Neuron (in vitro differentiated cells): ENCODE measurements around the gene PDE4D.

Experiments used
- H2AFZ ChIP-seq: one replicate; pipeline ENCODE4 v1.6.1; 2013; ENCODE audit warnings: low read depth, mild to moderate bottlenecking, inconsistent platforms, low read length, moderate library complexity
- H3K27me3 ChIP-seq: one replicate; pipeline ENCODE4 v1.6.1; 2013; ENCODE audit warnings: low read length; ENCODE audit not compliant: insufficient read depth
- H3K36me3 ChIP-seq: one replicate; pipeline ENCODE4 v1.6.1; 2013; ENCODE audit warnings: low read length; ENCODE audit not compliant: insufficient read depth
- H3K4me1 ChIP-seq: one replicate; pipeline ENCODE4 v1.6.1; 2013; ENCODE audit warnings: low read length; ENCODE audit not compliant: insufficient read depth
- H3K4me3 ChIP-seq: 2 replicates; pipeline ENCODE4 v1.5.1; 2013; ENCODE audit warnings: mild to moderate bottlenecking, low read length, moderate library complexity
- H3K9me3 ChIP-seq: one replicate; pipeline ENCODE4 v1.6.1; 2013; ENCODE audit warnings: low read length

Gene PDE4D

DNA sequence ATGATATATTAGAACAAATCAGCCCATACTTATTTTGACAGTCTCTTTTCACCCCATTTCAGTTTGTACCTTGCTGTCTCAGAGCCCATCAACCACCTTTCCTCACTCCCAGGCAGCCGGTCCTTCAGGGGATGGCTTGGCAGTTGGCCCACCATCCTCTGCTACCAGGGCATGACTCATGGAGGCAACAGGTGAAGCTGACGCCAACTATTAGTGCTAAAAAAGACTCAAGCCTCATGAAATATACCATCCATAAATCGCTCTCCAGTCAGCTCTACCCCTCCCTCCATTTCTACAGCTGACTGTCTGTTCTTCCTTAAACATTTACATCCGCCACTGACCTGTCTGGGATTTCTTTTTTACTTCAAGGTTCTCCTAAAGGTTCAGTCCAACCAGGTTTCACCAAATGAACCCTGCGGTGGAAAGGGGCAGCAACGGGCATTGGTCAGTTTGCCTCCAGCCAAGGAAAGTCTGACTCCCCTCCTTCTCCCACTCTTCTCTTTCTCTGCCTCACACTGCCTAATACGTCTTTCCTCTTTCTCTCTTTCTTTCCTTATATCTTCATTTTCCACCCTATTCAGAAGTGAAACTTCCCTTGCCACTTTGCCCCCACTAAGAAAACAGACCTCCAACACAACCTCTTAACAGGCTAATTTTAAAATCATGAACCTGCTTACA is 871.5 kb downstream of the PDE4D start:
- Histone ChIP-seq H2AFZ (no peak overlapping the region), H3K27me3 (no peaks in the 10 kb centered on the region), H3K4me1 (no peaks in the 10 kb centered on the region), H3K4me3 (no peak overlapping the region), H3K36me3 (no peaks in the 10 kb centered on the region), H3K9me3 (peaks cover 2% of the 10 kb centered on the region)

DNA sequence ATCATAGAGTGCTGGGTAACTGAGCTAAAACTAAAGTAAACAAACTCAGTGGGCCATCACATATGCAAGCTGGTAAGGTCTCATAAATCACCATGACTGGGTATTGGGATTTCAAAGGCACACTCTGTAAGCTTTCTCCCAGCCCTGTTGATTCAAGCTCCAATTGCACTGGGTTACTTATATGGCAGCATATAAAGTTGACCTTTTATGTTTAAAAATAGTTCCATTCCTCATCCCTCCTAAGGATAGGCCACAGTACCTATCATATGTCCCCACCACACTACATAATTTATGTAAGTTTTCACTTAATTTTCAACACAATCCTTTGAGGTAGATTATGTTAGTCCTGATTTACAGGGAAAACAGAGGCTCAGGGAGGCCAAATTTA is 872.2 kb downstream of the PDE4D start:
- Histone ChIP-seq H3K4me3 (no peak overlapping the region), H3K9me3 (peaks cover 4% of the 10 kb centered on the region), H3K36me3 (no peaks in the 10 kb centered on the region), H2AFZ (no peak overlapping the region), H3K27me3 (no peaks in the 10 kb centered on the region), H3K4me1 (no peaks in the 10 kb centered on the region)

DNA sequence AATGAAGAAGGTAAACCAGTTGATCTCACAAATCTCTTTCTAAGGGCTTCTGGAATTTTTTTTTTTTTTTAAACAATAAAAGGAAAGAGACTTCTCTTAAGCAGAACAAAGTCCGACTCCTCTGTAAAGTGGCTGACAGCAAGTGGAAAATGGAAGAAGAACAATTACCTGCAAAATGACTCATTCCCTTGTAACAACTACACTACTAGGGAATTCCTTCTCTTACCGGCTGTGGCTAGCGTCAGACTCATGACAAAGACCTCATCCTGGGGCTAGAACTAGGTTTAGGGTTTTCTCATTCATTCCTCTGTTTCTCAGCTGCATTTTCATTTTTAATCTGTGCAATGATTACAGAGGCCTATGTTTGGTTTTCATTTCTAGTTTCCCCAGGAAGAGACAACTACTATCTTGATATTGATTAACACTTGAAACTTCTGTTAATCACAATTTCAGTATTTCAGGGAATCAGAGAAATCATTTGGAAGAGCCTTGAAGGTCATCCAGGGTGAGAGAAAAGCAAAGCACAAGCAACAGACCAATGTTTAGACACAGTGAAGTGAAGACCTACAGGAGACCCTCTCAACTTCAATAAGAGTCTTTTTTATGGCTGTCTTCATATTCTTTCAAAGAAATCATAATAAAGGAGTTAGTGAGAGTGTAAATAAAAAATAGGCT is 872.8 kb downstream of the PDE4D start:
- H2AFZ ChIP-seq = no peak overlapping the region
- H3K4me3 ChIP-seq = no peak overlapping the region
- H3K36me3 ChIP-seq = no peaks in the 10 kb centered on the region
- H3K4me1 ChIP-seq = no peaks in the 10 kb centered on the region
- H3K27me3 ChIP-seq = no peaks in the 10 kb centered on the region
- H3K9me3 ChIP-seq = peaks cover 4% of the 10 kb centered on the region

DNA sequence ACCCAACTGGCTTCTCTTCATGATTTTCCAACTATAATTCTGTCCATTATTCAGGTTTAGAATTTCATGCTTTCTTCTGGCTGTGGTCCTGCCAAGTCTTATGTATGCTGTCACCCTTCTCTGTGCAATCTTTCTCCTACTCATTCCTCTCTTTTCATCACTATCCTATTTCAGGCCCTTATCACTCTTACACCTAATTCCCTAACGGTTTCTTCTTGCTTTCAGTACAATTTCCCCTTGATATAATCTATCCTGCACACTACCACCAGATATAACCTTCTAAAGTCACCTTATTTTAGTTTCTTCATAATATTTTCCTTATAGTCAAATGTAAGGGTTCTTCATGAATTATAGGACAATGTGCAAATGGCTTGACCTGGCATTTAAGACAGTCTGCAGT is 874.4 kb downstream of the PDE4D start:
- Histone ChIP-seq H3K36me3 (no peaks in the 10 kb centered on the region), H3K9me3 (peaks cover 4% of the 10 kb centered on the region), H2AFZ (no peak overlapping the region), H3K4me1 (no peaks in the 10 kb centered on the region), H3K27me3 (no peaks in the 10 kb centered on the region), H3K4me3 (no peak overlapping the region)

DNA sequence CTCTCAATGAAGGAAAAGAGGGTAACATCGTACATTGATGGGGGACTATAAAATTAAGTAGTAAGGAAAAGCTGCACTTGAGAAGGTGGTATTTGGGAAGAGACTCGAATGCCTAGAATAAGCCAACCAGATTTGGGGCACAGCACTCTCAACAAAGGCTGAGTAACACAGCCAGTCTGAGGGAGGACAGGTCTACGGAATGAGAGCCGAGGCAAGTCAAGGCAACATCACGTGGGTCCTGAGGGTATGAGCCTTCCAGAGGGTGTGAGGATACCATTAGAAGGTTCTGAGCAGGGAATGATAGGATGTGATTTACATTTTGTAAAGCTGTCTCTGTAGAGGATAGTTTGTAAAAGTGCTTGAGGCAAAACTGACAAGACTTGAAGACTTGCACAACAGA is 876.6 kb downstream of the PDE4D start:
- Histone ChIP-seq H3K27me3 (no peaks in the 10 kb centered on the region), H3K9me3 (peaks cover 4% of the 10 kb centered on the region), H3K4me3 (no peak overlapping the region), H3K4me1 (no peaks in the 10 kb centered on the region), H2AFZ (no peak overlapping the region), H3K36me3 (no peaks in the 10 kb centered on the region)

DNA sequence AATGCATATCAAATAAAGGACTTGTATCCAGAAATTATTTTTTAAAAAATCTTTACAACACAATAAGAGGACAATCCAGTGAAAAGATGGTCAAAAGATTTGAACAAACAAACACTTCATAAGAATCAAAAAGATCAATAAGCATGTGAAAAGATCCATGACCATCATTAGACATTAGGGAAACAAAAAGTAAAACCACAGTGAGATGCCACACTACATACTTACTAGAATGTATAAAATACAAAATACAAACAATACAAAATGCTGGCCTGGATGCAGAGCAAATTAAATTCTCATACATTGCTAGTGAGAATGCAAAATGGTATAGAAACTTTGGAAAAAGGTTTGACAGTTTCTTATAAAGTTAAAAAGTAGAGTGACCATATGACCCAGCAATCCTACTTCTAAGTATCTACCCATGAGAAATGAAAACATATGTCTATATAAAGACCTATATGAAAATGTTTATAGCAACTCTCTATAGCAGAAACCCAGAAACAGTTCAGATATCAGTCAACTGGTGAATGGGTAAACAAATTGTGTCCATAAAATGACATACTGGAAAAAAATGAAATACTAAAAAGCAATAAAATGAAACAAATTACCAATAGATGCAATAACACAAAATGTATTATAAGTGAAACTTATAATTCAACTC is 884.6 kb downstream of the PDE4D start:
- Histone ChIP-seq H3K36me3 (no peaks in the 10 kb centered on the region), H3K4me1 (peaks cover 13% of the 10 kb centered on the region), H3K9me3 (peaks cover 2% of the 10 kb centered on the region), H3K27me3 (no peaks in the 10 kb centered on the region), H2AFZ (no peak overlapping the region), H3K4me3 (no peak overlapping the region)

DNA sequence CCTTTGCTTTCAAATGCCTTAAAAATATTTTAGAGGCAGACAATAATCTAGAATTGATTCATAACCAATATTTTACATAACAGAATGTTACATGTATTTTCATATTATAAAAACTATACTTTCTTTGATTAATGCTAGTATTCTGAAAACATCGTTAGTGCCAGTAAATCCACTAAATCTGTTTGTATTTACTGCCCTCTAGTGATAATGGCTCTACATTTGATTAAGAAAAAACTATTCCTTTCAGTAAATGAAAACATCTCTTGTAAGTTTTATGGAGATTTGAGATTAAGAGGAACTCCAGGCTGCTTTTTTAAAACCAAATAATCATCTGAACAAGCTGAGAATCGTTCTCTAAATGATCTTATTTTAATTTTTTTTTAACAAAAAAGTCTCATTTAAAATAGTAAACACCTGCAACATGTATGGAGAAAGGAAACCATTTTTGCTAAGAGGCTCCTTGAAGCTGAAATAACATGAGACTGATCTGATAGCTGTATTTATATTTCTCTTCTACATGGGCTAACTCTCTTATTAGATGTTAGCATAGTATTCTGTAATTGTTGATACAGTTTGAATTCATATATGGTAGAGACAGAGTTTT is 886.0 kb downstream of the PDE4D start:
- Histone ChIP-seq H3K4me1 (peaks cover 19% of the 10 kb centered on the region), H3K9me3 (peaks cover 2% of the 10 kb centered on the region), H3K4me3 (no peak overlapping the region), H2AFZ (no peak overlapping the region), H3K27me3 (no peaks in the 10 kb centered on the region), H3K36me3 (no peaks in the 10 kb centered on the region)

DNA sequence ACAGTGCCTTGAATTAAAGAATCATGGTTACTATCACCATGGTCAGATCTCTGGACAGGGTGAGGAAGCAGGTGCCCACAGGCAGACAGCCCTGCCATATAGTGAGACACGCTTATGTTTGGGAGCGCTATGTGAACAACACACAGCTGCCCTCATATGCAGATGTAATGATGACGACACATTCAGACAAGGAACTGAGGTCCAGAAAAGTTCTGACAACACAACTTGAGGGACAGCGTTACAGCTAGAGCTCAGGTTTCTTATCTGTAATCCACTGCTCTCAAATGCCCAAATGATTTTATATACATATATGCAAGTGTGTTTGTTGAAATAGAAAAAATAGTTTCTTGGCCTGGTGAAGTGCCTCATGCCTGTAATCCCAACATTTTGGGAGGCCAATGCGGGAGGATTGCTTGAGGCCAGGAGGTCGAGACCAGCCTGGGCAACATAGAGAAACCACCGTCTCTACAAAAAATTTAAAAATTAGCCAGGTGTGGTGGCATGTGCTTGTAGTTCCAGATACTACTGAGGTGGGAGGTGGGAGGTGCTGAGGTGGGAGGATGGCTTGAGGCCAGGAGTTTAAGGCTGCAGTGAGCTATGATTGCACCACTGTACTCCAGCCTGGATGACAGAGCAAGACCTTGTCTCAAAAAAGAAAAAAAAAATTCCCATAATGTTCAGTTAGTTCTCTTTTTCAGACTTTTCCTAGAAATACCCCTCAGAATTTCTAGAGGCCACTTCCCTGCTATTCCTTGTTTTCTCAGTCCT is 887.4 kb downstream of the PDE4D start:
- Histone ChIP-seq H3K27me3 (no peaks in the 10 kb centered on the region), H3K4me1 (peaks cover 25% of the 10 kb centered on the region), H2AFZ (no peak overlapping the region), H3K4me3 (no peak overlapping the region), H3K36me3 (no peaks in the 10 kb centered on the region), H3K9me3 (peaks cover 2% of the 10 kb centered on the region)

DNA sequence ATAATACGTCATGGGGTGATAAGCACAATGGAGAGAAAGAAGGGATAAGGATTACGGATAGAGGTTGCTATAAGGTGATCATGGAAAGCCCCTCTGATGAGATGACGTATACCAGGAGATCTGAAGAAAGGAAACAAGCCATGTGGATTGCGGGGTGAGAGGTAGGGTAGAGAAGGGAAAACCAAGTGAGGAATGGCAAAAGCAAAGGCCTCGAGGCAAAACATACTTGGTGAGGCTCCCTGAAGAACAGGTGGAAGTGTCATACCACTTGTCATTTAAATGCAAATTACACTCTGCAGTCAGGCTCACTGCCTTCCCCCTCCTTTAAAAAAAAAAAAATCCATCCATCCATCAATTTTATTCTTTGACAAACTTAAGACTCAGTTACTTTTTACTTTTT is 889.9 kb downstream of the PDE4D start:
- peaks cover 36% of the 10 kb centered on the region for H3K4me1 ChIP-seq
- no peaks in the 10 kb centered on the region for H3K9me3 ChIP-seq
- H2AFZ ChIP-seq = no peak overlapping the region
- H3K27me3 ChIP-seq = no peaks in the 10 kb centered on the region
- H3K4me3 ChIP-seq = no peak overlapping the region
- H3K36me3 ChIP-seq = no peaks in the 10 kb centered on the region

DNA sequence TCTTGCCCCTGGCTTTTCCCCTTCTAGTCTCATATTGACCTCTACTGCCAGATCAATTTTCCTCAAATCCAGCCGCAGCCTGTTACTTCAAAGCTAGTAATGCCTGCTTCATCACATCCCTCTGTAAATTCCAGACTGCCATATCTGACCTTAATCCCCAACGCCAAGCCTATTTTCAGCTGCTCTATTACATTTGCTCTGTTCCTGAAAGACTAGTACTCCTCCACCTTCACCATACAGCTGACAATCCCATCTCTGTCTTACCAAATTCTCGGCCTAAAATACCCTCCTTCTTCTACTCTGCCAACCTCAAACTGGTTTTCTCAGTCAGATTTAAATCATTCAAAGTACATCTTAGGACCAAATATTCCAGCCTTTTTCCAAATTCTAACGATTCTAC is 890.4 kb downstream of the PDE4D start:
- no peaks in the 10 kb centered on the region for H3K27me3 ChIP-seq
- H3K4me1 ChIP-seq = peaks cover 38% of the 10 kb centered on the region
- no peaks in the 10 kb centered on the region for H3K9me3 ChIP-seq
- H2AFZ ChIP-seq = no peak overlapping the region
- H3K36me3 ChIP-seq = no peaks in the 10 kb centered on the region
- no peak overlapping the region for H3K4me3 ChIP-seq

DNA sequence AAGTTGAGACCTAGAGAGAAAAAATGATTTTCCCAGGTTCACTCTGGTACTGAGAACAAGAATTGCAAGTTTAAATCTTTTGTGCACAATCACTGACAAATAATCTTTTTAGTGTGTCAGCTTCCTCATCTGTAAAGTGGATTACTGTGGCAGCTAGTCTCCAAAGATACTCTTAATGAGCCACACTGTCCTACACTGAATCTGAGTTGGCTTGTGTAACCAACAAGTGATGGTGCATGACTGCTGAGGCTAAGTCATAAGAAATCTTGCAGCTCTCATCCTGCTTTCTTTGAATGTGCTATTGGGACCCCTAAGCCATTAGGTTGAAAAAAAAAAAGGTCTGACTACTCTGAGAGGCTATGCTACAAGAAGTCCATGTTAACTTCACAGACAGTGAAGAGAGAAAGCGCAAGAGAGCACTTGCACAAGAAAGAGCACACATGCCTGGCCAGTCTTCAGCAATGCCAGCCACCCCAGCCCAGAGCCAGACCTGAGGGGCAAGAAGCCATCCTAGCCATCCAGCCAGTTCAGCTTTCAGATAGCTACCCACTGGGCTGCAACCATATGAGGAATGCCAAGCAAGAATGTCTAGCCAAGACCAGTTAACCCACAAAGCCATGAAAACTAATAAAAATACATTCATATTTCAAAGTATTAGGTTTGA is 891.2 kb downstream of the PDE4D start:
- Histone ChIP-seq H3K4me3 (no peak overlapping the region), H3K27me3 (no peaks in the 10 kb centered on the region), H2AFZ (no peak overlapping the region), H3K36me3 (no peaks in the 10 kb centered on the region), H3K4me1 (peaks cover 41% of the 10 kb centered on the region), H3K9me3 (no peaks in the 10 kb centered on the region)

DNA sequence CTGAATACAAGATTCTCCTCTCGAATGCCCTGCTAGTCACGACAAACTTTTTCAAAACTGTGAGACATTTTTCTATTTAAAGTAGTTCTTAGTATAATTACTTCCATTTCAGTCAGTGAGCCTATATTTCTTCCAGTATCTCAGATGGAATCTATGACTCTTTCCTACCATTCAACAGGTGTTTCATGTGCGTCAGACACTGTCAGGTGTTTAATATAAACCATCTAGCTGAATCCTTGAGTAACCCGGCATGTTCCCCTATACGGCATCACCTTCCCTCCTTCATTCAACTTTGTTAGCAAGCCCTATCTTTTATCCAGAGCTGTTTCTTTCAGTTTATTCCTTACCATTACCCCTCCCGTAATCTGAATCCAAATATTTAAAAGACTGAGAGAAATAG is 891.8 kb downstream of the PDE4D start:
- Histone ChIP-seq H3K4me3 (no peak overlapping the region), H3K36me3 (no peaks in the 10 kb centered on the region), H3K9me3 (no peaks in the 10 kb centered on the region), H3K27me3 (no peaks in the 10 kb centered on the region), H3K4me1 (peaks cover 43% of the 10 kb centered on the region), H2AFZ (no peak overlapping the region)
